Progenitor cell of endocrine pancreas (in vitro differentiated cells): ENCODE data around the gene C19orf73. TPM values are rescaled to one million over a fixed set of nuclear protein-coding genes. Genes with fewer than 3 reads are reported as not detected.
A peak's percentile ranks its signal among the peaks of the same experiment; 100 is the strongest.

ENCODE experiments used
- DNase-seq: peaks from one replicate; pipeline ENCODE4 v3.0.0; 2021; ENCODE audit warnings: low spot score; ENCODE audit not compliant: unreplicated experiment
- H3K27ac Mint-ChIP-seq: 2 replicates; pipeline ENCODE4 v1.8.0; 2021; ENCODE audit warnings: mild to moderate bottlenecking, moderate library complexity, mixed read lengths
- H3K27me3 Mint-ChIP-seq: 2 replicates; pipeline ENCODE4 v1.8.0; 2021; ENCODE audit warnings: mixed read lengths
- H3K36me3 Mint-ChIP-seq: 2 replicates; pipeline ENCODE4 v1.8.0; 2022; ENCODE audit warnings: mixed read lengths; ENCODE audit not compliant: insufficient read depth
- H3K4me1 Mint-ChIP-seq: 2 replicates; pipeline ENCODE4 v1.8.0; 2021; ENCODE audit warnings: low read depth, mixed read lengths
- H3K4me3 Mint-ChIP-seq: 2 replicates; pipeline ENCODE4 v1.8.0; 2021; ENCODE audit warnings: low read depth, mild to moderate bottlenecking, moderate library complexity, mixed read lengths
- H3K9me3 Mint-ChIP-seq: 2 replicates; pipeline ENCODE4 v1.8.0; 2021; ENCODE audit warnings: low read depth, mixed read lengths
- total RNA-seq: library from RNA; stranded (reverse); gene quantifications from 2 replicates; pipeline ENCODE4 v1.2.1, GENCODE V29; 2021
- TF ChIP-seq, protein P1 (sequence below): fragments of 200-600 bp; sonication (generic); IDR thresholded peaks from one replicate; pipeline ENCODE4 v1.5.0; 2021; ENCODE audit warnings: antibody characterized with exemption, mild to moderate bottlenecking; ENCODE audit not compliant: unreplicated experiment

Gene C19orf73
- total RNA-seq, 1 donor from 2014 or later: 1.5 TPM

DNA sequence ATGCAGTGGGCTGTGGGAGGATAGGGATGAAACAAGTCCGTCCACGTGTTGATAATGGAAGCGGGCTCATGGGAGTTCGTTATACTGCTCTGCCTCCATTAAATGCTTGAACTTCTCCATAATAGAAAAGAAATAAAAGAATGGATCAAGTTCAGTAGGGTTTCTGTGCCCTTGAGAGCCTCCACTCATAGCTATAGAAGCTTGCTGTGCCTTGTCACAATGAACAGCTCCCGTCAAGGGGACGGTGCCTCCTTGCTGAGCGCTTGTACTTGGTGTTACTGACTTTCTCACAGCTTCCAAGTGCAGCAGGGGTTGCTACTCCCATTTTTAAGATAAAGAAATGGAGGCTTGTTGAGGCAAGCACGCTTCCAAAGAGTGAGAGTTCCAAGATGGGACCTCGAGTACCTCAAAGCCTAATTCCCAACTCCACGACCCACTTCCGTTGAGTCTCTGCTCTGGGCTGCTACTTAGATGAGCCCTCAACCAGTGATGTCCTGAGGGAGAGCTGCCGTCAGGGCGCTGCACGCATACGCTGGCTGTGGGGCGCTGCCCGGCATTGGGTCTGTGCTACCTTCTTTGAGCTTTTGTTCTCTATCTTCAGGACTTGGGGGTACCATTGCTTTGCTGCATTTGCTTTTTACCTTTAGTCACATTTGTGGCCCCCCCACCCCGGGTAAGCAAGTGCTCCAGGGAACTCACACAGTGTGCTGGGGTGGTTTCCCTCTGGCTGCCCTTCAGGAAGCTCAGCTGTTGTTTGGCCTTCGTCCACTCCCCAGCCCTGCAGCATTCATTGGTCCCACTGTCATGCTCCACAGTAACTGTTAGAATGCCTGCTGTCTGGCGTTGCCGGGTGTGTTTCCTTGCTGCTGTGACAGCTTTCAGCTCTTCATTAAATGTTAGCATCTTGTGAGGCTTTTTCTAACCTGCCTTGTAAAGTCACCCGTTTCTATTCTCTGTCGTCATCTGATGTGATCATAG lies 24.1 kb downstream of the C19orf73 start:
- Mint-ChIP-seq H3K27me3 (no peaks in the 10 kb centered on the region), H3K36me3 (peaks cover 28% of the 10 kb centered on the region), H3K9me3 (no peaks in the 10 kb centered on the region), H3K4me1 (no peaks in the 10 kb centered on the region), H3K27ac (peak overlapping the region; percentile 80), H3K4me3 (no peak overlapping the region)
- TF ChIP-seq, protein P1, sequence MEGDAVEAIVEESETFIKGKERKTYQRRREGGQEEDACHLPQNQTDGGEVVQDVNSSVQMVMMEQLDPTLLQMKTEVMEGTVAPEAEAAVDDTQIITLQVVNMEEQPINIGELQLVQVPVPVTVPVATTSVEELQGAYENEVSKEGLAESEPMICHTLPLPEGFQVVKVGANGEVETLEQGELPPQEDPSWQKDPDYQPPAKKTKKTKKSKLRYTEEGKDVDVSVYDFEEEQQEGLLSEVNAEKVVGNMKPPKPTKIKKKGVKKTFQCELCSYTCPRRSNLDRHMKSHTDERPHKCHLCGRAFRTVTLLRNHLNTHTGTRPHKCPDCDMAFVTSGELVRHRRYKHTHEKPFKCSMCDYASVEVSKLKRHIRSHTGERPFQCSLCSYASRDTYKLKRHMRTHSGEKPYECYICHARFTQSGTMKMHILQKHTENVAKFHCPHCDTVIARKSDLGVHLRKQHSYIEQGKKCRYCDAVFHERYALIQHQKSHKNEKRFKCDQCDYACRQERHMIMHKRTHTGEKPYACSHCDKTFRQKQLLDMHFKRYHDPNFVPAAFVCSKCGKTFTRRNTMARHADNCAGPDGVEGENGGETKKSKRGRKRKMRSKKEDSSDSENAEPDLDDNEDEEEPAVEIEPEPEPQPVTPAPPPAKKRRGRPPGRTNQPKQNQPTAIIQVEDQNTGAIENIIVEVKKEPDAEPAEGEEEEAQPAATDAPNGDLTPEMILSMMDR: no peak
- no peak for DNase-seq

DNA sequence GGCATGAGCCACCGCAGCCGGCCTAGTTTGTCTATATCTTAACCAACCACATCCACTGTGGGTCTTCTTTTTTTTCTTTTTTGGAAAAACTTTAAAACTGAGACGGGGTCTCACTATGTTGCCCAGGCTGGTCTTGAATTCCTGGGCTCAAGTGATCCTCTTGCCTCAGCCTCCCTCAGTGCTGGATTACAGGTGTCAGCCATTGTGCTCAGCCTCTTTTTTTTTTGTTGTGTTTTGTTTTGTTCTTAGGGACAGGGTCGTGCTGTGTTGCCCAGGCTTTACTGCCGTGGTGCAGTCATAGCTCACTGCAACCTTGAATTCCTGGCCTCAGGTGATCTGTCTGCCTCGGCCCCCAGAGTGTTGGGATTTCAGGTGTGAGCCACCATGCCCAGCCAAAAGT lies 26.3 kb downstream of the C19orf73 start:
- no peaks in the 10 kb centered on the region for H3K9me3 Mint-ChIP-seq
- H3K4me1 Mint-ChIP-seq: no peaks in the 10 kb centered on the region
- no peak overlapping the region for H3K27ac Mint-ChIP-seq
- H3K36me3 Mint-ChIP-seq: peaks cover 24% of the 10 kb centered on the region
- no peaks in the 10 kb centered on the region for H3K27me3 Mint-ChIP-seq
- DNase-seq: no peak
- TF ChIP-seq, protein P1: no peak
- H3K4me3 Mint-ChIP-seq: no peak overlapping the region

DNA sequence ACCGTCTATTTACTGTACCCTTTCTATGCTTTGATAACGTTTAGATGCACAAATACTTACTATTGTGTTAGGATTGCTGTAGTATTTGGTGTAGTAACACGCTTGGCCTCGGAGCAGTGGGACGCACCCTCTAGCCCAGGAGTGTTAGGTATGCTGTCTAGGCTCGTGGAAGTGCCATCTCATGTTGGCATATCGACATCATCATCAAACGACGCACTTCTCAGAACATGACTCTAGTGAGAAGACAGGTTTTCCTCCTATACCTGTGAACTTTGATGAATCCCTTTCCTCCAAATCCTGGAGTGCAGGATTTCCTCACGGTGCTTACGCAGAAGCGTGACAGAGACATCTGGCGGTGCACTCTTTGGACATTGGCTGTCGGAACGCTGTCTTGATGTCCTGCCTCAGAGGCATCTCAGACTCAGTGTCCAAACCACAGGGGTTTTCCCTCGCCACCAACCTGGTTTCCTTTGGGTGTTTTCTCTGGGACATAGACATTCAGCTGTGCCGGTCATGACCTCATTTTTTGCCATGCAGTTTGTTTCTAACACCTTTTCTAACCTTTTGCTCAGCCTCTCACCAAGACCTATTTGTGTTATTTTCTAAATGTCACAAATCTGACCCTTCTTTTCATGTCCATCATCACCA lies 27.4 kb downstream of the C19orf73 start:
- H3K4me3 Mint-ChIP-seq: no peak overlapping the region
- TF ChIP-seq, protein P1: no peak
- no peak for DNase-seq
- peaks cover 29% of the 10 kb centered on the region for H3K36me3 Mint-ChIP-seq
- no peak overlapping the region for H3K27ac Mint-ChIP-seq
- H3K9me3 Mint-ChIP-seq: no peaks in the 10 kb centered on the region
- H3K27me3 Mint-ChIP-seq: no peaks in the 10 kb centered on the region
- H3K4me1 Mint-ChIP-seq: peaks cover 5% of the 10 kb centered on the region

DNA sequence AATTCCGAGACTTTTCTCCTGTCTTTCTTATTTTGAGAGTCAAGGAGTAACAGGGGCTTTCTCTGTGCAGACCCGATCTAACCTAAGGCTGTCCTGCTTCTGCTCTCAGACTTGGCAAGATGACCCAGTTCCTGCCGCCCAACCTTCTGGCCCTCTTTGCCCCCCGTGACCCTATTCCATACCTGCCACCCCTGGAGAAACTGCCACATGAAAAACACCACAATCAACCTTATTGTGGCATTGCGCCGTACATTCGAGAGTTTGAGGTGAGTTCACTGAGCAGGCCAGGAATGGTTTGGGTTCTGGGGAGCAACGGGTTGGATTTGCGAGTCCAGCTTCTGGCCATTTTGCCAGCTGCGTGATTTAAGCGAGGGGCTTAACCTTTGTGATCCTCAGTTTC lies 32.6 kb downstream of the C19orf73 start:
- TF ChIP-seq, protein P1: no peak
- Mint-ChIP-seq H3K4me3 (peak overlapping the region; percentile 95), H3K36me3 (peaks cover 14% of the 10 kb centered on the region), H3K27ac (peak overlapping the region; percentile 81), H3K9me3 (no peaks in the 10 kb centered on the region), H3K27me3 (peaks cover 2% of the 10 kb centered on the region), H3K4me1 (peaks cover 14% of the 10 kb centered on the region)
- DNase-seq: no peak

DNA sequence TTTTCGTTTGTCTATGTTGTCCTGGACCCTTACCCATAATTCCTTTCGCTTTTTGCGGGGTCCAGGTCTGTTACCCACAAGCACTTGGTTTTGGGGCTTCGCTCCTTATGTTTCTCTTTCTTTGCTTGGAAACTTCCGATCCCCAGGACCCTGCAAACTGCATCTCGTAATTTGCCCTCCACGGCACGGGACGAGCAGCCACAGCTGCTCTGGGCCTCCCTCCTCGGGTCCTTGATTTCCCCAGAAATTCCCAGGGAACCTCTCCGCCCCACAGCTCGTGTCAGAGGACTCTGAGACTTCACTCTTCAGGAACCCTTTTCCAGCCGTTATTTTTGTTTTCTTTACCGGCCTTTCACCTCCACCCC lies 33.1 kb downstream of the C19orf73 start:
- peaks cover 13% of the 10 kb centered on the region for H3K36me3 Mint-ChIP-seq
- H3K4me3 Mint-ChIP-seq: peak overlapping the region; percentile 95
- H3K27ac Mint-ChIP-seq: peak overlapping the region; percentile 81
- H3K27me3 Mint-ChIP-seq: peaks cover 3% of the 10 kb centered on the region
- DNase-seq: no peak
- H3K9me3 Mint-ChIP-seq: no peaks in the 10 kb centered on the region
- H3K4me1 Mint-ChIP-seq: peaks cover 14% of the 10 kb centered on the region
- TF ChIP-seq, protein P1: no peak
